ENCODE measurements around the gene SLC22A15. TPM values are rescaled to one million over a fixed set of nuclear protein-coding genes. Genes with fewer than 3 reads are reported as not detected.

Gene SLC22A15
- total RNA-seq, 1 donor from 2014 or later = 17.6 TPM

DNA sequence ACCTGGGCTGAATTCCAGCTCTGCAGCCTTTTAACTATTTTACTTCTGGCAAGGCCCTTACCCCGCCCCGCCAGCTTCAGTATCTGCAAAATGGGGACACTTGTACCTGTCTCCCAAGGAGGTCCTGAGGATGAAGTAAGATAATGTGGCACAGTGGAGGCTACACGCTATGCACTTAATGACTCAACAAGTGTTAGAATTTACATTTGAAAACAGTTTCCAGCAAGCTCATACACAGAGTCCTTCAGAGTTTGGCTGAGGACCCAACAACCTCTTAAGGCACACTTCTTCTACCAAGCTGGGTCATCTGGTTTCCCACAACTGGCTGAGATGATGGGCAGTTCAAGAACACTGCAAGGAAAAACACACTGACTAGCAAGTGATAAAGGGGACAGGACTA is 30.2 kb upstream of the SLC22A15 start:
- H3K4me3 ChIP-seq (ENCODE audit: low read depth, low read length) = no peak overlapping the region
- H3K27me3 ChIP-seq (ENCODE audit: control insufficient read depth, insufficient read depth, low read length) = no peaks in the 10 kb centered on the region
- H3K36me3 ChIP-seq (ENCODE audit: control insufficient read depth, insufficient read depth, low read length) = no peaks in the 10 kb centered on the region
- TF ChIP-seq, protein P1, sequence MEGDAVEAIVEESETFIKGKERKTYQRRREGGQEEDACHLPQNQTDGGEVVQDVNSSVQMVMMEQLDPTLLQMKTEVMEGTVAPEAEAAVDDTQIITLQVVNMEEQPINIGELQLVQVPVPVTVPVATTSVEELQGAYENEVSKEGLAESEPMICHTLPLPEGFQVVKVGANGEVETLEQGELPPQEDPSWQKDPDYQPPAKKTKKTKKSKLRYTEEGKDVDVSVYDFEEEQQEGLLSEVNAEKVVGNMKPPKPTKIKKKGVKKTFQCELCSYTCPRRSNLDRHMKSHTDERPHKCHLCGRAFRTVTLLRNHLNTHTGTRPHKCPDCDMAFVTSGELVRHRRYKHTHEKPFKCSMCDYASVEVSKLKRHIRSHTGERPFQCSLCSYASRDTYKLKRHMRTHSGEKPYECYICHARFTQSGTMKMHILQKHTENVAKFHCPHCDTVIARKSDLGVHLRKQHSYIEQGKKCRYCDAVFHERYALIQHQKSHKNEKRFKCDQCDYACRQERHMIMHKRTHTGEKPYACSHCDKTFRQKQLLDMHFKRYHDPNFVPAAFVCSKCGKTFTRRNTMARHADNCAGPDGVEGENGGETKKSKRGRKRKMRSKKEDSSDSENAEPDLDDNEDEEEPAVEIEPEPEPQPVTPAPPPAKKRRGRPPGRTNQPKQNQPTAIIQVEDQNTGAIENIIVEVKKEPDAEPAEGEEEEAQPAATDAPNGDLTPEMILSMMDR (IDR thresholded peaks at IDR 0.05; ENCODE audit: insufficient read depth, low read length, poor library complexity, severe bottlenecking) = no peak
- no peak for DNase-seq (ENCODE audit: low read depth)

DNA sequence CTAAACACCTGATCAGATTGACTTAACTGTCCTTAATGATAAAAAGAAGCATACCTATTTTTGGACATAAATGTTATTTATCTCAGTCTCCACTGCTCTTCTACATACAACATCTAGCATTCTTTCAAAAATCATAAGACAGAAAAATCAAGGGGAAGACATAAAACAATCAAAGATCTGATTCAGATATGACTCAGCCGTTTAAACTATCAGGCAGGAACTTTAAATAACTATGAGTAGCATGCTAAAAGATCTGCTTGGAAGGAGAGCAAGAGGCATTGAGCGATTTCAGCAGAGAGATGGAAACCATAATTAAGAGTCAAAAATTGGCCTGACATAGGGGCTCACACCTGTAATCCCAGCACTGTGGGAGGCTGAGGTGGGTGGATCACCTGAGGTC is 27.2 kb upstream of the SLC22A15 start:
- Histone ChIP-seq H3K4me3 (ENCODE audit: low read depth, low read length) (no peak overlapping the region), H3K36me3 (ENCODE audit: control insufficient read depth, insufficient read depth, low read length) (no peaks in the 10 kb centered on the region), H3K27me3 (ENCODE audit: control insufficient read depth, insufficient read depth, low read length) (no peaks in the 10 kb centered on the region)
- DNase-seq (ENCODE audit: low read depth) = no peak
- TF ChIP-seq, protein P1 (IDR thresholded peaks at IDR 0.05; ENCODE audit: insufficient read depth, low read length, poor library complexity, severe bottlenecking) = no peak

DNA sequence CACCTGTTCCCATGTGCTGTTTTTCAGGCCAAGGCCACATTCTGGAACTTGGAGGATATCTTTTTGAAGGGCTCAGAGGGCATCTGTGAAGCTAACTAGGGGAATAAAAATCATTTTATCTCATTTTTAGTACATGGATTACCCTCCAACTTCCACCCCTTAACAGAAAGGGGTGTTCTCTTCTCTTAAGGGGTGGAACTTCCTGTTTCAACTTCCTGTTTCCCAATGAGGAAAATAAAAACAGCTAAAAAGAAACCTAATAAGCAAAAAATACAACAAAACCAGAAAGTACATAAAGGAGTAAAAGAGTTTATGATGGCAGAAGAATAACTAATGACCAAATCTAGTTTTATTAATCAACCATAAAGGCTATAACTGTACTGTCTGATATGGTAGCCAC is 24.8 kb upstream of the SLC22A15 start:
- H3K27me3 ChIP-seq (ENCODE audit: control insufficient read depth, insufficient read depth, low read length) = no peaks in the 10 kb centered on the region
- no peak overlapping the region for H3K4me3 ChIP-seq (ENCODE audit: low read depth, low read length)
- DNase-seq (ENCODE audit: low read depth) = no peak
- no peaks in the 10 kb centered on the region for H3K36me3 ChIP-seq (ENCODE audit: control insufficient read depth, insufficient read depth, low read length)
- TF ChIP-seq, protein P1 (IDR thresholded peaks at IDR 0.05; ENCODE audit: insufficient read depth, low read length, poor library complexity, severe bottlenecking) = no peak

DNA sequence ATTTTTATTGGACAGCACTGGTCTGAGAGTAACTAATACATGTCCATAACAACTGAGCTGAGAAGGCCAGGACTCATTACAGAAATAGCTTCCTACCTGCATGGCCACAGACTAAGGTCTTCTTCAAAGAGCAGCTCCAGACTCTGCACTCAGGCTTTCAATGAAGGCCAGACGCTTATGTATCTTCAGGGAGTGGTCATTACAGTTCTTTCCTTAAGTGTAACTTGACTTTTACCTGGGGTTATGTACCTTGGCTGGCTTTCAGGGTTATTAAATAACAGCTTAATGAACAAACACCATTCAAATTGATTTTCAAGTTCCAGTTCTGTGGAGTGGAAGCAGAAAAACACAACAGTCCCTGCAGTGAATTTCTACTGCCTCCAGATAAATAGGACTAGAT is 23.8 kb upstream of the SLC22A15 start:
- DNase-seq (ENCODE audit: low read depth) = no peak
- Histone ChIP-seq H3K36me3 (ENCODE audit: control insufficient read depth, insufficient read depth, low read length) (no peaks in the 10 kb centered on the region), H3K27me3 (ENCODE audit: control insufficient read depth, insufficient read depth, low read length) (no peaks in the 10 kb centered on the region), H3K4me3 (ENCODE audit: low read depth, low read length) (no peak overlapping the region)
- TF ChIP-seq, protein P1 (IDR thresholded peaks at IDR 0.05; ENCODE audit: insufficient read depth, low read length, poor library complexity, severe bottlenecking) = no peak

DNA sequence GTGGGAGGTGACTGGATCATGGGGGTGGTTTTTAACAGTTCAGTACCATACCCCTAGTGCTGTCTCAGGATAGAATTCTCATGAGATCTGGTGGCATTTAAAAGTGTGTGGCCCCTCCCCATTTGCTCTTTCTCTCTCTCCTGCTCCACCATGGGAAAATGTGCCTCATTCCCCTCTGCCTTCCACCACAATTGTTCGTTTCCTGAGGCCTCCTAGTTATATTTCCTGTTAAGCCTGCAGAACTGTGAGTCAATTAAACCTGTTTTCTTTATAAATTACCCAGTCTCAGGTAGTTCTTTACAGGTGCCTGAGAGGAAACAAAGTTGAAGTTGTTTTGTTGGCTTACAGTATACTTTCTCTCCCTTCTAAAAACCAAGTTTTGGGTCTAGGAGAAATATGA is 23.1 kb upstream of the SLC22A15 start:
- TF ChIP-seq, protein P1 (IDR thresholded peaks at IDR 0.05; ENCODE audit: insufficient read depth, low read length, poor library complexity, severe bottlenecking) = no peak
- no peak overlapping the region for H3K4me3 ChIP-seq (ENCODE audit: low read depth, low read length)
- no peak for DNase-seq (ENCODE audit: low read depth)

DNA sequence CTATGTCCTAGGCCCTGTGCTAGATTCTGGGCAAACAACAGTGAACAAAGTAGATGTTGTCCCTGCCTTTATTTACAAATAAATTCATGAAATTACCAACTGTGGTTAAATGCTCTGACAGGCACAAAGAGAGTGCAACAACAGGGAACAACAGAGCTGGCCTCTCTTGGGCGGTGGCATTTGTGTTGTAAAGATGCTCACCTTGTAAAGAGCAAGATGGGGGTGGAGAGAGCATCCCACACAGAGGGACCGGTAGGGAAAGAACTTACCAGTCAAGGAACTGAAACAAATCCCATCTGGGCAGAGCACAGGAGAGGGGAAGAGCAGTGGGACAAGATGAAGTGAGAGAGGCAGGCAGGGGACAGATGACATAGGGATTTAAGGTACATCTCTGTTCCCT is 21.6 kb upstream of the SLC22A15 start:
- H3K27me3 ChIP-seq (ENCODE audit: control insufficient read depth, insufficient read depth, low read length) = no peaks in the 10 kb centered on the region
- DNase-seq (ENCODE audit: low read depth) = no peak
- TF ChIP-seq, protein P1 (IDR thresholded peaks at IDR 0.05; ENCODE audit: insufficient read depth, low read length, poor library complexity, severe bottlenecking) = no peak
- no peaks in the 10 kb centered on the region for H3K36me3 ChIP-seq (ENCODE audit: control insufficient read depth, insufficient read depth, low read length)
- no peak overlapping the region for H3K4me3 ChIP-seq (ENCODE audit: low read depth, low read length)

More for the DNA sequence above, 23.1 kb upstream of the SLC22A15 start:
- Histone ChIP-seq H3K27me3 (ENCODE audit: control insufficient read depth, insufficient read depth, low read length) (no peaks in the 10 kb centered on the region), H3K36me3 (ENCODE audit: control insufficient read depth, insufficient read depth, low read length) (no peaks in the 10 kb centered on the region)

All from kidney epithelial cell (primary cell).